ENCODE data around the gene MRPS10.

Gene MRPS10

GRCh38 chr6:42236682-42237473, 19.2 kb upstream of the MRPS10 start:
- Mint-ChIP-seq H3K4me1 (no peaks in the 10 kb centered on the region), H3K4me3 (no peak overlapping the region), H3K36me3 (ENCODE audit: low read depth) (peaks cover 38% of the 10 kb centered on the region), H3K27me3 (ENCODE audit: low read depth) (no peaks in the 10 kb centered on the region), H3K27ac (no peak overlapping the region), H3K9me3 (no peaks in the 10 kb centered on the region)
- no peak for TF ChIP-seq CTCF (IDR thresholded peaks at IDR 0.05; ENCODE audit: unreplicated experiment in 3 of 3)

DNA sequence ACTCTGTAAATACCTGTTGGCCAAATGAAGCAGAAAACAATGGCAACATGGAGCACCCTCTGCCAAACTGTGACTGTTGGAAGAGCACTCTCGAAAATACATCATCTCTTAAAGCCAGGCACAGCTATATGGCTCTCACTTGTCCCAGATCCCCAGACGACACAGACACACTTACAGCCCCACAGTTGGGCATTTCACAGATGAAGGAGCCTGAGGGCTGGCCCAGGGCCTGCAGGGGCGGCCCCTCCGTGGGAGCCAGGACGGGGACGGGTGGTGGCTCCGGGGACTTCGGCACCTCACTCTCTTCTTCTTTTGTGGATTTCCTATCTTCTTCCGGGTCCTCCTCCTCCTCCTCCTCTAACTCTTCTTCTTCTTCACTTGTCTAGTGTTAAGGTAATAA, 18.4 kb upstream of the MRPS10 start:
- peaks cover 41% of the 10 kb centered on the region for H3K36me3 Mint-ChIP-seq (ENCODE audit: low read depth)
- no peaks in the 10 kb centered on the region for H3K9me3 Mint-ChIP-seq
- H3K4me1 Mint-ChIP-seq: no peaks in the 10 kb centered on the region
- no peak for TF ChIP-seq CTCF (IDR thresholded peaks at IDR 0.05; ENCODE audit: unreplicated experiment in 3 of 3)
- no peak overlapping the region for H3K27ac Mint-ChIP-seq
- H3K27me3 Mint-ChIP-seq (ENCODE audit: low read depth): no peaks in the 10 kb centered on the region
- H3K4me3 Mint-ChIP-seq: no peak overlapping the region

- Mint-ChIP-seq H3K4me1 (no peaks in the 10 kb centered on the region), H3K36me3 (ENCODE audit: low read depth) (peaks cover 50% of the 10 kb centered on the region), H3K9me3 (no peaks in the 10 kb centered on the region), H3K27me3 (ENCODE audit: low read depth) (no peaks in the 10 kb centered on the region), H3K4me3 (no peak overlapping the region), H3K27ac (no peak overlapping the region)
- TF ChIP-seq CTCF (IDR thresholded peaks at IDR 0.05; ENCODE audit: unreplicated experiment in 3 of 3): no peak
Observed at GRCh38 chr6:42232035-42232434, 14.4 kb upstream of the MRPS10 start.

DNA sequence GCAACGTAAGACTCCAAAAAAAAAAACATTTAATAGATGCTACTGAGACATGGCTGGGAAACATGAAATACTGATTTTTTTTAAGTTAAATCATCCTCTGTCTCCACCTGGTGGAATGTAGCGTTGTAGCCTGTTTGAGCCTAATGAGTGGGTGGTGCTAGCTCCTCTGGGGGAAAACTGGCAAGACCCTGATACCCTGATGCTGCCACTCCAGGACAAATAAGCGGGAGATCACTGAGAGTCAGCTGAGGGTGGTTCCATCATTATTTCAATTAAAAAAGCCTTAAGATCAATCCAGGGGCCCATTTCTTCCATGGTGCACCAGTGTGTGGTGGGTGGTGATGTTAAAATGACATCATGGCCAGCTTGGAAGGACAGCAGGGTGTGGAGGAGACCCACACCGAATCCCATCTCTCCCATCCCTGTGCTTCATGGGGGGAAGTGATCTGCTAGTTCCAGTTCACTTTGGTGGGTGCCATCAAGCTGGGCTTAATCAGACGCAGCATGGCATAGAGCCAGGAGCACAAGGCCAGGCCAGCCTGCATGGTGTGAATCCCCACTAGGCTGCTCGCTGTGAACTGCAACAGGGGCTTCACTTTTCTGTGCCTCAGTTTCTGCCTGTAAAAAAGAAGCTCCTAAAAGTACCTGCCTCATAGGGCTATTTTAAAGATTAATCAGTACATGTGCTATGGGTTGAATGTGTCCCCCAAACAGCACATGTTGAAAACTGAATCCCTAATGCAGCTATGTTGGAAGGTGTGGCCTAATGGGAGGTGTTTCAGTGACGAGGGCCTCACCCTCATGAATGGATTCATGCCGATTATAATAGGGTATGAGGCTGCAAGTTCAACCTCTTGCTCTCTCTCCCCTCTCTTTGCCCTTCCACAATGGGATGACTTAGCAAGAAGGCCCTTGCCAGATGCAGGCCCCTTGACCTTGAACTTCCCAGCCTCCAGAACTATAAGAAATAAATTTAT, 13.0 kb upstream of the MRPS10 start:
- peak in 2 of 3 experiments; percentile 34 to 38 for TF ChIP-seq CTCF (IDR thresholded peaks at IDR 0.05; ENCODE audit: unreplicated experiment in 3 of 3)
- Mint-ChIP-seq H3K36me3 (ENCODE audit: low read depth) (peaks cover 44% of the 10 kb centered on the region), H3K9me3 (no peaks in the 10 kb centered on the region), H3K4me3 (no peak overlapping the region), H3K27ac (no peak overlapping the region), H3K27me3 (ENCODE audit: low read depth) (peaks cover 4% of the 10 kb centered on the region), H3K4me1 (peaks cover 5% of the 10 kb centered on the region)

GRCh38 chr6:42229506-42230119, 12.0 kb upstream of the MRPS10 start:
- H3K4me3 Mint-ChIP-seq: no peak overlapping the region
- H3K27me3 Mint-ChIP-seq (ENCODE audit: low read depth): peaks cover 4% of the 10 kb centered on the region
- no peaks in the 10 kb centered on the region for H3K9me3 Mint-ChIP-seq
- TF ChIP-seq CTCF (IDR thresholded peaks at IDR 0.05; ENCODE audit: unreplicated experiment in 3 of 3): no peak
- peaks cover 5% of the 10 kb centered on the region for H3K4me1 Mint-ChIP-seq
- H3K36me3 Mint-ChIP-seq (ENCODE audit: low read depth): peaks cover 38% of the 10 kb centered on the region
- H3K27ac Mint-ChIP-seq: no peak overlapping the region

Measured in nephron (organoid).